HepG2 (cell line): ENCODE data around the gene CASZ1. TPM values are rescaled to one million over a fixed set of nuclear protein-coding genes. Genes with fewer than 3 reads are reported as not detected.

ENCODE experiments used
- ATAC-seq: fragments of 200-7000 bp; cut with Tn5 transposase; 3 replicates; pipeline ENCODE4 v1.9.1; 2020; ENCODE audit warnings: mild to moderate bottlenecking, moderate library complexity
- BruUV-seq: library from RNA; stranded (reverse); fragments of 400-500 nt; replicated peaks from 2 replicates; lab custom pipeline; 2021; lab: Mats Ljungman, UMichigan
- CTCF ChIA-PET: fragments of 300-600 bp; formaldehyde crosslinking; extraction: SDS; loops from one replicate; lab custom pipeline; 2021; ENCODE audit warnings: low total read pairs, inconsistent platforms, low intra/inter-chr PET ratio; lab: Yijun Ruan, JAX
- POLR2A ChIA-PET: fragments of 350-600 bp; sonication (Branson Sonifier 250); formaldehyde crosslinking; loops from one replicate; lab custom pipeline; 2020; ENCODE audit warnings: antibody characterized with exemption, inconsistent platforms; lab: Yijun Ruan, JAX
- DNase-seq: peaks from one replicate; pipeline ENCODE4 v3.0.0-alpha.2; 2015; ENCODE audit warnings: low spot score
- FAIRE-seq: peaks from 3 replicates; lab custom pipeline; 2011; peaks lifted over from hg19 to GRCh38; lab: Jason Lieb, UNC
- H2AFZ ChIP-seq: one replicate; pipeline ENCODE4 v1.6.1; 2011; ENCODE audit warnings: low read length, inconsistent platforms
- H3K27ac ChIP-seq: fragments of 300-600 bp; 3 replicates; pipeline ENCODE4 v1.8.0; 2011; ENCODE audit warnings: mixed run types, mild to moderate bottlenecking, mixed read lengths, low read length, inconsistent platforms; ENCODE audit not compliant: insufficient read depth; ENCODE audit errors: extremely low read length
- H3K27me3 ChIP-seq, 2 experiments: fragments of 200-600 bp in 1 of 2; 2 replicates in 1 of 2; 3 replicates in 1 of 2; pipeline versions ENCODE4 v1.6.0 to v1.8.0; 2011; ENCODE audit warnings: low read length in 2 of 2, mild to moderate bottlenecking in 2 of 2, moderate library complexity in 2 of 2, inconsistent platforms in 1 of 2; ENCODE audit not compliant: insufficient read depth in 2 of 2, control insufficient read depth in 1 of 2
- H3K36me3 ChIP-seq, 2 experiments: fragments of 200-600 bp in 1 of 2; replicated peaks in 1 of 2; 2 replicates in 1 of 2; 3 replicates in 1 of 2; pipeline versions ENCODE4 v1.5.1 to v1.8.0; 2011; ENCODE audit warnings: low read length in 2 of 2, inconsistent platforms in 1 of 2; ENCODE audit not compliant: insufficient read depth in 2 of 2, control insufficient read depth in 1 of 2
- H3K4me1 ChIP-seq: 2 replicates; pipeline ENCODE4 v1.5.1; 2012; ENCODE audit warnings: low read length, inconsistent platforms; ENCODE audit not compliant: insufficient read depth
- H3K4me2 ChIP-seq: 2 replicates; pipeline ENCODE4 v1.6.0; 2011; ENCODE audit warnings: low read depth, low read length, inconsistent platforms
- H3K4me3 ChIP-seq, 3 experiments: fragments of 200-600 bp in 1 of 3; sonication (generic), shearing (Covaris generic) in 1 of 3; replicated peaks in 1 of 3; 2 replicates each; pipeline ENCODE4 v1.5.1; 2011 to 2016; ENCODE audit warnings: low read length in 3 of 3, inconsistent platforms in 2 of 3, low read depth in 2 of 3, mild to moderate bottlenecking in 2 of 3, control low read depth in 1 of 3, mixed read lengths in 1 of 3; ENCODE audit not compliant: insufficient read depth in 1 of 3
- H3K79me2 ChIP-seq: one replicate; pipeline ENCODE4 v1.6.1; 2011; ENCODE audit warnings: low read length, inconsistent platforms; ENCODE audit not compliant: insufficient read depth
- H3K9ac ChIP-seq: 2 replicates; pipeline ENCODE4 v1.6.0; 2011; ENCODE audit warnings: mild to moderate bottlenecking, low read depth, low read length, inconsistent platforms; ENCODE audit not compliant: insufficient read depth
- H3K9me3 ChIP-seq: 2 replicates; pipeline ENCODE4 v1.5.1; 2012; ENCODE audit warnings: mild to moderate bottlenecking, low read length
- H4K20me1 ChIP-seq: 2 replicates; pipeline ENCODE4 v1.6.0; 2011; ENCODE audit warnings: inconsistent platforms, mild to moderate bottlenecking, low read length, moderate library complexity; ENCODE audit not compliant: insufficient read depth
- ADNP ChIP-seq: sonication (generic); formaldehyde crosslinking; IDR thresholded peaks from 2 replicates; pipeline ENCODE4 v1.4.0; 2020; ENCODE audit warnings: missing genetic modification reagents
- FOXA1 ChIP-seq, 2 experiments: fragments of 450-650 bp in 1 of 2; sonication (generic) in 1 of 2; formaldehyde crosslinking in 1 of 2; IDR thresholded peaks; 2 replicates each; pipeline versions ENCODE4 v1.4.0 to v1.6.1; 2016 to 2020; ENCODE audit warnings: missing genetic modification reagents in 1 of 2
- HIC2 ChIP-seq: sonication (generic); formaldehyde crosslinking; IDR thresholded peaks from 2 replicates; pipeline ENCODE4 v1.9.0; 2022; ENCODE audit warnings: low read depth, missing genetic modification reagents
- KDM2A ChIP-seq: sonication (generic); formaldehyde crosslinking; IDR thresholded peaks from 2 replicates; pipeline ENCODE4 v1.4.0; 2020; ENCODE audit warnings: low read depth, missing genetic modification reagents, borderline replicate concordance
- PATZ1 ChIP-seq: sonication (generic); formaldehyde crosslinking; IDR thresholded peaks from 2 replicates; pipeline ENCODE4 v1.4.0; 2020; ENCODE audit warnings: missing genetic modification reagents
- RFX1 ChIP-seq: fragments of 450-650 bp; IDR thresholded peaks from 2 replicates; pipeline ENCODE4 v1.6.1; 2017
- SMARCE1 ChIP-seq: fragments of 450-650 bp; IDR thresholded peaks from 2 replicates; pipeline ENCODE4 v1.6.1; 2017; ENCODE audit warnings: borderline replicate concordance
- STAT6 ChIP-seq: sonication (generic); formaldehyde crosslinking; IDR thresholded peaks from 2 replicates; pipeline ENCODE4 v1.4.0; 2020; ENCODE audit warnings: missing genetic modification reagents, mild to moderate bottlenecking, borderline replicate concordance
- TCF7L2 ChIP-seq: IDR thresholded peaks from 2 replicates; pipeline ENCODE4 v1.6.1; 2011; ENCODE audit warnings: mild to moderate bottlenecking, low read depth, low read length, moderate library complexity
- U2AF1 ChIP-seq: fragments of 200-400 bp; formaldehyde crosslinking; optimal IDR thresholded peaks from 2 replicates; pipeline ENCODE3; 2017; ENCODE audit warnings: mild to moderate bottlenecking, low read depth, low read length
- ZHX1 ChIP-seq: sonication (generic); formaldehyde crosslinking; IDR thresholded peaks from 2 replicates; pipeline ENCODE4 v1.8.1; 2022; ENCODE audit warnings: low read depth, mild to moderate bottlenecking, missing genetic modification reagents
- ZNF253 ChIP-seq: sonication (generic); formaldehyde crosslinking; IDR thresholded peaks from 2 replicates; pipeline ENCODE4 v1.8.0; 2022; ENCODE audit warnings: mild to moderate bottlenecking, missing genetic modification reagents, borderline replicate concordance
- ZNF331 ChIP-seq: sonication (generic); formaldehyde crosslinking; IDR thresholded peaks from 2 replicates; pipeline ENCODE4 v1.4.0; 2020; ENCODE audit warnings: missing genetic modification reagents
- WGBS: methylation state at CpG from one replicate; pipeline ENCODE4 v1.1.6; 2017; ENCODE audit warnings: low lambda C conversion rate; 5-methylcytosine and 5-hydroxymethylcytosine counted together
- in situ Hi-C: cut with HindIII; loops from 2 replicates; pipeline ENCODE4 v1.10.0; 2017; ENCODE audit warnings: low pct_unique_long_range_greater_than_20kb; ENCODE audit not compliant: extremely low pct_ligation_motif_present
- intact Hi-C: fragments of 100-400 bp; cut with micrococcal nuclease; formaldehyde crosslinking; loops from one replicate; pipeline ENCODE4 v1.10.0; 2022; ENCODE audit not compliant: unreplicated experiment
- polyA plus RNA-seq, 8 experiments: library from polyadenylated mRNA; depleted of rRNA in 3 of 8; stranded (reverse) in 7 of 8; unstranded in 1 of 8; fragments of >200 nt; fragmentation: Illumina TruSeq in 4 of 8; extraction: Trizol in 4 of 8; gene quantifications; 2 replicates each; pipeline versions ENCODE4 v1.2.1 to v1.2.3, GENCODE V29; 2011 to 2016; ENCODE audit warnings: low read depth in 4 of 8, missing spikeins in 1 of 8, mixed read lengths in 1 of 8; ENCODE audit not compliant: insufficient read depth in 1 of 8
- total RNA-seq, 5 experiments: library from RNA; depleted of rRNA; stranded (reverse); fragments of >200 nt; fragmentation: Illumina TruSeq; extraction: Trizol; gene quantifications; 2 replicates each; pipeline ENCODE4 v1.2.3, GENCODE V29; 2016; ENCODE audit warnings: low read depth in 1 of 5

The CASZ1 gene
- total and polyA plus RNA-seq, 2 of the 13 experiments (the other 11 are each of a cell fraction or from before 2014, with no cell fraction given), result 1.9 to 3.7 TPM

- TF ChIP-seq ZHX1 (CRISPR knock-in tag), result no peak
- TF ChIP-seq HIC2 (CRISPR knock-in tag), result no peak
- TF ChIP-seq U2AF1, result no peak
- TF ChIP-seq ZNF253 (CRISPR knock-in tag), result no peak
- no peak for TF ChIP-seq KDM2A
Observed at GRCh38 chr1:10776190-10776905, 20.1 kb downstream of the CASZ1 start (continued).

- no peak overlapping the region for H3K4me2 ChIP-seq
- CTCF ChIA-PET, result no interaction called here
- no peak overlapping the region for H3K4me3 ChIP-seq
- H3K79me2 ChIP-seq, result no peaks in the 10 kb centered on the region
- DNase-seq (no peak), ATAC-seq (no peak; the same call in 2 of the 3 replicates), FAIRE-seq (no peak)
- no peaks in the 10 kb centered on the region for H3K9me3 ChIP-seq
- no peak overlapping the region for H3K27ac ChIP-seq
- no peak overlapping the region for H3K9ac ChIP-seq
- in situ Hi-C loops (no loop called here), intact Hi-C loops (no loop called here)
- no peak overlapping the region for H2AFZ ChIP-seq
- POLR2A ChIA-PET, result no interaction called here
- H4K20me1 ChIP-seq, result no peaks in the 10 kb centered on the region
- H3K36me3 ChIP-seq, result no peaks in the 10 kb centered on the region
- peaks cover 6% of the 10 kb centered on the region; the same call in 1 of the 2 replicates for H3K4me1 ChIP-seq
- peaks cover 6 to 20% of the 10 kb centered on the region in 2 experiments; a peak in 4 of 5 replicates for H3K27me3 ChIP-seq
- BruUV-seq, result no TSS peak
- WGBS, result 45% methylated on average over 5 of the region's 9 CpGs
- TF ChIP-seq FOXA1 (IDR thresholded peaks at IDR 0.05) (no peak), FOXA1 (CRISPR knock-in tag; IDR thresholded peaks at IDR 0.05) (no peak), SMARCE1 (no peak), STAT6 (CRISPR knock-in tag) (no peak), PATZ1 (no peak), ZNF331 (CRISPR knock-in tag) (no peak), ADNP (no peak), TCF7L2 (no peak), U2AF1 (no peak), RFX1 (no peak)
Observed at GRCh38 chr1:10775763-10776162, 20.7 kb downstream of the CASZ1 start.
